ENCODE data around the gene IRF2BP1. TPM values are rescaled to one million over a fixed set of nuclear protein-coding genes. Genes with fewer than 3 reads are reported as not detected.

The IRF2BP1 gene
- total and polyA plus RNA-seq, 2 of the 13 experiments (the other 11 are each of a cell fraction or from before 2014, with no cell fraction given): 4.3 to 14.3 TPM

DNA sequence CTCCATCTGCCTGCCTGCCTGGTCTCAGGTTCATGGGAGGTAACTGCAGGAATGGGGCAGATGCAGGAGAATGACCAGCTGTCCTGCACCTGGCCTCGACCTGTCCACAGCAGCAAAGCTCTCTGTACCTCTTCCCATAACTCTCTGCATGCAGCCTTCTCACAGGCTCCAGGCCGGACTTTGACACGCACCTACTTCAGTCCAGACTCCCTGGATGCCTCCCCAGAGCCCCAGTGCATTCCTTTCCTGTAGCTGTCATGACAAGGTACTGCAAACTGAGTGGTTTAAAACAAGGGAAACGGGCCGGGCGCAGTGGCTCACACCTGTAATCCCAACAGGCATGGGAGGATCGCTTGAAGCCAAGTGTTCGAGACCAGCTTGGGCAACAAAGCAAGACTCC is 25.4 kb upstream of the IRF2BP1 start (continued):
- TF ChIP-seq ZKSCAN1 (IDR thresholded peaks at IDR 0.05; ENCODE audit: low read length) (no peak), RBAK (CRISPR knock-in tag; IDR thresholded peaks at IDR 0.05) (no peak), TBX3 (IDR thresholded peaks at IDR 0.05; ENCODE audit: borderline replicate concordance) (no peak), ZSCAN12 (CRISPR knock-in tag; IDR thresholded peaks at IDR 0.05) (no peak), ZNF460 (CRISPR knock-in tag; IDR thresholded peaks at IDR 0.05; ENCODE audit: borderline replicate concordance) (no peak), ZNF44 (CRISPR knock-in tag; IDR thresholded peaks at IDR 0.05) (no peak), ZNF343 (CRISPR knock-in tag; IDR thresholded peaks at IDR 0.05) (no peak), MLLT10 (CRISPR knock-in tag; IDR thresholded peaks at IDR 0.05) (no peak), HDAC2 (CRISPR knock-in tag; IDR thresholded peaks at IDR 0.05) (no peak), GZF1 (CRISPR knock-in tag; IDR thresholded peaks at IDR 0.05) (no peak), FOXC1 (CRISPR knock-in tag; IDR thresholded peaks at IDR 0.05; ENCODE audit: borderline replicate concordance) (no peak), ZNF567 (CRISPR knock-in tag; IDR thresholded peaks at IDR 0.05; ENCODE audit: borderline replicate concordance) (no peak), SMAD3 (CRISPR knock-in tag; IDR thresholded peaks at IDR 0.05) (no peak), MAFG (CRISPR knock-in tag; IDR thresholded peaks at IDR 0.05) (no peak)
- TF ChIP-seq, protein P1, sequence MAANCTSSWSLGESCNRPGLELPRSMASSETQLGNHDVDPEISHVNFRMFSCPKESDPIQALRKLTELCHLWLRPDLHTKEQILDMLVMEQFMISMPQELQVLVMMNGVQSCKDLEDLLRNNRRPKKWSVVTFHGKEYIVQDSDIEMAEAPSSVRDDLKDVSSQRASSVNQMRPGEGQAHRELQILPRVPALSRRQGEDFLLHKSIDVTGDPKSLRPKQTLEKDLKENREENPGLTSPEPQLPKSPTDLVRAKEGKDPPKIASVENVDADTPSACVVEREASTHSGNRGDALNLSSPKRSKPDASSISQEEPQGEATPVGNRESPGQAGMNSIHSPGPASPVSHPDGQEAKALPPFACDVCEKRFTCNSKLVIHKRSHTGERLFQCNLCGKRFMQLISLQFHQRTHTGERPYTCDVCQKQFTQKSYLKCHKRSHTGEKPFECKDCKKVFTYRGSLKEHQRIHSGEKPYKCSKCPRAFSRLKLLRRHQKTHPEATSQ (CRISPR knock-in tag; IDR thresholded peaks at IDR 0.05; ENCODE audit: borderline replicate concordance): no peak
- TF ChIP-seq, protein P2, sequence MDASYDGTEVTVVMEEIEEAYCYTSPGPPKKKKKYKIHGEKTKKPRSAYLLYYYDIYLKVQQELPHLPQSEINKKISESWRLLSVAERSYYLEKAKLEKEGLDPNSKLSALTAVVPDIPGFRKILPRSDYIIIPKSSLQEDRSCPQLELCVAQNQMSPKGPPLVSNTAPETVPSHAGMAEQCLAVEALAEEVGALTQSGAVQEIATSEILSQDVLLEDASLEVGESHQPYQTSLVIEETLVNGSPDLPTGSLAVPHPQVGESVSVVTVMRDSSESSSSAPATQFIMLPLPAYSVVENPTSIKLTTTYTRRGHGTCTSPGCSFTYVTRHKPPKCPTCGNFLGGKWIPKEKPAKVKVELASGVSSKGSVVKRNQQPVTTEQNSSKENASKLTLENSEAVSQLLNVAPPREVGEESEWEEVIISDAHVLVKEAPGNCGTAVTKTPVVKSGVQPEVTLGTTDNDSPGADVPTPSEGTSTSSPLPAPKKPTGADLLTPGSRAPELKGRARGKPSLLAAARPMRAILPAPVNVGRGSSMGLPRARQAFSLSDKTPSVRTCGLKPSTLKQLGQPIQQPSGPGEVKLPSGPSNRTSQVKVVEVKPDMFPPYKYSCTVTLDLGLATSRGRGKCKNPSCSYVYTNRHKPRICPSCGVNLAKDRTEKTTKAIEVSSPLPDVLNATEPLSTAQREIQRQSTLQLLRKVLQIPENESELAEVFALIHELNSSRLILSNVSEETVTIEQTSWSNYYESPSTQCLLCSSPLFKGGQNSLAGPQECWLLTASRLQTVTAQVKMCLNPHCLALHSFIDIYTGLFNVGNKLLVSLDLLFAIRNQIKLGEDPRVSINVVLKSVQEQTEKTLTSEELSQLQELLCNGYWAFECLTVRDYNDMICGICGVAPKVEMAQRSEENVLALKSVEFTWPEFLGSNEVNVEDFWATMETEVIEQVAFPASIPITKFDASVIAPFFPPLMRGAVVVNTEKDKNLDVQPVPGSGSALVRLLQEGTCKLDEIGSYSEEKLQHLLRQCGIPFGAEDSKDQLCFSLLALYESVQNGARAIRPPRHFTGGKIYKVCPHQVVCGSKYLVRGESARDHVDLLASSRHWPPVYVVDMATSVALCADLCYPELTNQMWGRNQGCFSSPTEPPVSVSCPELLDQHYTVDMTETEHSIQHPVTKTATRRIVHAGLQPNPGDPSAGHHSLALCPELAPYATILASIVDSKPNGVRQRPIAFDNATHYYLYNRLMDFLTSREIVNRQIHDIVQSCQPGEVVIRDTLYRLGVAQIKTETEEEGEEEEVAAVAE (CRISPR knock-in tag; IDR thresholded peaks at IDR 0.05; ENCODE audit: borderline replicate concordance): no peak
- TF ChIP-seq, protein P3, sequence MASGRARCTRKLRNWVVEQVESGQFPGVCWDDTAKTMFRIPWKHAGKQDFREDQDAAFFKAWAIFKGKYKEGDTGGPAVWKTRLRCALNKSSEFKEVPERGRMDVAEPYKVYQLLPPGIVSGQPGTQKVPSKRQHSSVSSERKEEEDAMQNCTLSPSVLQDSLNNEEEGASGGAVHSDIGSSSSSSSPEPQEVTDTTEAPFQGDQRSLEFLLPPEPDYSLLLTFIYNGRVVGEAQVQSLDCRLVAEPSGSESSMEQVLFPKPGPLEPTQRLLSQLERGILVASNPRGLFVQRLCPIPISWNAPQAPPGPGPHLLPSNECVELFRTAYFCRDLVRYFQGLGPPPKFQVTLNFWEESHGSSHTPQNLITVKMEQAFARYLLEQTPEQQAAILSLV (CRISPR knock-in tag; IDR thresholded peaks at IDR 0.05; ENCODE audit: borderline replicate concordance): no peak
- TF ChIP-seq, protein P4, sequence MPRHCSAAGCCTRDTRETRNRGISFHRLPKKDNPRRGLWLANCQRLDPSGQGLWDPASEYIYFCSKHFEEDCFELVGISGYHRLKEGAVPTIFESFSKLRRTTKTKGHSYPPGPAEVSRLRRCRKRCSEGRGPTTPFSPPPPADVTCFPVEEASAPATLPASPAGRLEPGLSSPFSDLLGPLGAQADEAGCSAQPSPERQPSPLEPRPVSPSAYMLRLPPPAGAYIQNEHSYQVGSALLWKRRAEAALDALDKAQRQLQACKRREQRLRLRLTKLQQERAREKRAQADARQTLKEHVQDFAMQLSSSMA (CRISPR knock-in tag; IDR thresholded peaks at IDR 0.05): no peak
- TF ChIP-seq, protein P5, sequence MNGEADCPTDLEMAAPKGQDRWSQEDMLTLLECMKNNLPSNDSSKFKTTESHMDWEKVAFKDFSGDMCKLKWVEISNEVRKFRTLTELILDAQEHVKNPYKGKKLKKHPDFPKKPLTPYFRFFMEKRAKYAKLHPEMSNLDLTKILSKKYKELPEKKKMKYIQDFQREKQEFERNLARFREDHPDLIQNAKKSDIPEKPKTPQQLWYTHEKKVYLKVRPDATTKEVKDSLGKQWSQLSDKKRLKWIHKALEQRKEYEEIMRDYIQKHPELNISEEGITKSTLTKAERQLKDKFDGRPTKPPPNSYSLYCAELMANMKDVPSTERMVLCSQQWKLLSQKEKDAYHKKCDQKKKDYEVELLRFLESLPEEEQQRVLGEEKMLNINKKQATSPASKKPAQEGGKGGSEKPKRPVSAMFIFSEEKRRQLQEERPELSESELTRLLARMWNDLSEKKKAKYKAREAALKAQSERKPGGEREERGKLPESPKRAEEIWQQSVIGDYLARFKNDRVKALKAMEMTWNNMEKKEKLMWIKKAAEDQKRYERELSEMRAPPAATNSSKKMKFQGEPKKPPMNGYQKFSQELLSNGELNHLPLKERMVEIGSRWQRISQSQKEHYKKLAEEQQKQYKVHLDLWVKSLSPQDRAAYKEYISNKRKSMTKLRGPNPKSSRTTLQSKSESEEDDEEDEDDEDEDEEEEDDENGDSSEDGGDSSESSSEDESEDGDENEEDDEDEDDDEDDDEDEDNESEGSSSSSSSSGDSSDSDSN (CRISPR knock-in tag; IDR thresholded peaks at IDR 0.05): peak; percentile 45
- TF ChIP-seq, protein P6, sequence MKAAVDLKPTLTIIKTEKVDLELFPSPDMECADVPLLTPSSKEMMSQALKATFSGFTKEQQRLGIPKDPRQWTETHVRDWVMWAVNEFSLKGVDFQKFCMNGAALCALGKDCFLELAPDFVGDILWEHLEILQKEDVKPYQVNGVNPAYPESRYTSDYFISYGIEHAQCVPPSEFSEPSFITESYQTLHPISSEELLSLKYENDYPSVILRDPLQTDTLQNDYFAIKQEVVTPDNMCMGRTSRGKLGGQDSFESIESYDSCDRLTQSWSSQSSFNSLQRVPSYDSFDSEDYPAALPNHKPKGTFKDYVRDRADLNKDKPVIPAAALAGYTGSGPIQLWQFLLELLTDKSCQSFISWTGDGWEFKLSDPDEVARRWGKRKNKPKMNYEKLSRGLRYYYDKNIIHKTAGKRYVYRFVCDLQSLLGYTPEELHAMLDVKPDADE (CRISPR knock-in tag; IDR thresholded peaks at IDR 0.05): no peak

All from HepG2 (cell line).